GM12878 (cell line): Measurements from ENCODE around the gene ZDHHC7. TPM values are rescaled to one million over a fixed set of nuclear protein-coding genes. Genes with fewer than 3 reads are reported as not detected.

Experiments
- ATAC-seq: fragments of 200-7000 bp; cut with Tn5 transposase; 3 replicates; pipeline ENCODE4 v1.9.1; 2020; ENCODE audit warnings: mild to moderate bottlenecking, moderate library complexity
- BruUV-seq: library from RNA; stranded (reverse); fragments of 400-500 nt; replicated peaks from 2 replicates; lab custom pipeline; 2021; lab: Mats Ljungman, UMichigan
- CTCF ChIA-PET: fragments of 300-600 bp; sonication (Branson Sonifier 250); formaldehyde crosslinking; extraction: SDS; loops from one replicate; lab custom pipeline; 2021; ENCODE audit warnings: inconsistent platforms; lab: Yijun Ruan, JAX
- POLR2A ChIA-PET: fragments of 350-600 bp; formaldehyde crosslinking; extraction: SDS; loops from one replicate; lab custom pipeline; 2021; ENCODE audit warnings: inconsistent platforms; lab: Charles Lee
- RAD21 ChIA-PET: fragments of 300-600 bp; sonication (Branson Sonifier 250); formaldehyde crosslinking; loops from one replicate; lab custom pipeline; 2023; ENCODE audit warnings: antibody characterized with exemption; ENCODE audit not compliant: unreplicated experiment; lab: Charles Lee
- SMC1A ChIA-PET: fragments of 300-600 bp; sonication (Branson Sonifier 250); formaldehyde crosslinking; loops from one replicate; lab custom pipeline; 2023; ENCODE audit not compliant: unreplicated experiment, uncharacterized antibody; lab: Charles Lee
- DNase-seq: peaks from one replicate; pipeline ENCODE4 v3.0.0-alpha.2; 2011; ENCODE audit warnings: low read depth, low spot score
- FAIRE-seq: peaks from 3 replicates; lab custom pipeline; 2011; peaks lifted over from hg19 to GRCh38; lab: Jason Lieb, UNC
- H2AFZ ChIP-seq: 2 replicates; pipeline ENCODE4 v1.6.0; 2011; ENCODE audit warnings: low read depth, low read length, control low read depth; ENCODE audit not compliant: control insufficient read depth
- H3K27ac ChIP-seq: 2 replicates; pipeline ENCODE4 v1.5.1; 2011; ENCODE audit warnings: control low read depth; ENCODE audit not compliant: control insufficient read depth, insufficient read depth
- H3K27me3 ChIP-seq, 2 experiments: replicated peaks in 1 of 2; 2 replicates each; pipeline versions ENCODE4 v1.6.0 to v1.6.1; 2011; ENCODE audit warnings: low read length in 1 of 2; ENCODE audit not compliant: control insufficient read depth in 2 of 2, insufficient read depth in 2 of 2
- H3K36me3 ChIP-seq, 2 experiments: 2 replicates each; pipeline ENCODE4 v1.5.1; 2011; ENCODE audit warnings: low read length in 1 of 2; ENCODE audit not compliant: control insufficient read depth in 2 of 2, insufficient read depth in 2 of 2
- H3K4me1 ChIP-seq: 2 replicates; pipeline ENCODE4 v1.6.1; 2011; ENCODE audit warnings: mild to moderate bottlenecking, low read length, moderate library complexity, mixed read lengths; ENCODE audit not compliant: control insufficient read depth, insufficient read depth
- H3K4me2 ChIP-seq: 2 replicates; pipeline ENCODE4 v1.6.0; 2011; ENCODE audit warnings: control low read depth; ENCODE audit not compliant: control insufficient read depth, insufficient read depth
- H3K4me3 ChIP-seq: fragments of 200-600 bp; sonication (generic); 2 replicates; pipeline ENCODE4 v1.5.1; 2016
- H3K79me2 ChIP-seq: 2 replicates; pipeline ENCODE4 v1.6.0; 2011; ENCODE audit warnings: low read length; ENCODE audit not compliant: control insufficient read depth, insufficient read depth
- H3K9ac ChIP-seq: 2 replicates; pipeline ENCODE4 v1.8.0; 2011; ENCODE audit warnings: low read length, control low read depth, mixed read lengths; ENCODE audit not compliant: control insufficient read depth, insufficient read depth
- H3K9me3 ChIP-seq: replicated peaks from 3 replicates; pipeline ENCODE4 v1.5.1; 2011; ENCODE audit warnings: mild to moderate bottlenecking, low read length; ENCODE audit not compliant: control insufficient read depth, insufficient read depth
- H4K20me1 ChIP-seq: 2 replicates; pipeline ENCODE4 v1.6.0; 2011; ENCODE audit not compliant: control insufficient read depth, insufficient read depth
- ASH2L ChIP-seq: fragments of 300-600, 200-600 bp; sonication (generic); IDR thresholded peaks from 2 replicates; pipeline ENCODE4 v1.6.1; 2017; ENCODE audit warnings: low read depth, mild to moderate bottlenecking, borderline replicate concordance
- ATF3 ChIP-seq: IDR thresholded peaks from 2 replicates; pipeline ENCODE4 v1.6.1; 2011; ENCODE audit warnings: low read depth, mild to moderate bottlenecking, low read length, moderate library complexity, borderline replicate concordance; ENCODE audit errors: extremely low read depth
- CBFB ChIP-seq: IDR thresholded peaks from 2 replicates; pipeline ENCODE4 v1.6.1; 2016; ENCODE audit warnings: antibody characterized with exemption, low read depth
- CREB1 ChIP-seq: IDR thresholded peaks from 2 replicates; pipeline ENCODE4 v1.6.1; 2012; ENCODE audit warnings: low read depth, mild to moderate bottlenecking, inconsistent platforms
- E2F4 ChIP-seq: IDR thresholded peaks from 2 replicates; pipeline ENCODE4 v1.6.1; 2012; ENCODE audit warnings: low read depth, low read length, improper control_type of control experiment
- EED ChIP-seq: sonication (generic); IDR thresholded peaks from 2 replicates; pipeline ENCODE4 v1.6.1; 2016; ENCODE audit warnings: antibody characterized with exemption, low read depth
- FOXM1 ChIP-seq: IDR thresholded peaks from 2 replicates; pipeline ENCODE4 v1.6.1; 2012; ENCODE audit warnings: low read depth, mild to moderate bottlenecking, inconsistent platforms, low read length, moderate library complexity
- HCFC1 ChIP-seq: fragments of 150-350 bp; IDR thresholded peaks from 2 replicates; pipeline ENCODE4 v1.6.1; 2014; ENCODE audit warnings: low read length
- IRF3 ChIP-seq: fragments of 450-650 bp; IDR thresholded peaks from 2 replicates; pipeline ENCODE4 v1.6.1; 2014; ENCODE audit warnings: mild to moderate bottlenecking
- NBN ChIP-seq: fragments of 450-650 bp; IDR thresholded peaks from 2 replicates; pipeline ENCODE4 v1.6.1; 2016
- NR2C2 ChIP-seq: IDR thresholded peaks from 2 replicates; pipeline ENCODE4 v1.6.1; 2011; ENCODE audit warnings: borderline replicate concordance, low read depth; ENCODE audit not compliant: control insufficient read depth, insufficient read length
- PRDM15 ChIP-seq: fragments of 450-650 bp; formaldehyde crosslinking; IDR thresholded peaks from 2 replicates; pipeline ENCODE4 v1.4.0; 2020; ENCODE audit warnings: mild to moderate bottlenecking, moderate library complexity
- STAT3 ChIP-seq: IDR thresholded peaks from 2 replicates; pipeline ENCODE4 v1.6.1; 2011; ENCODE audit warnings: low read depth, low read length, improper control_type of control experiment
- TCF7 ChIP-seq: IDR thresholded peaks from 2 replicates; pipeline ENCODE4 v1.6.1; 2014; ENCODE audit warnings: antibody characterized with exemption, borderline replicate concordance
- WRNIP1 ChIP-seq: IDR thresholded peaks from 2 replicates; pipeline ENCODE4 v1.6.1; 2011; ENCODE audit warnings: low read depth, low read length, improper control_type of control experiment, borderline replicate concordance
- WGBS: methylation state at CpG from one replicate; pipeline ENCODE4 v1.1.6; 2016; ENCODE audit warnings: low lambda C conversion rate; ENCODE audit not compliant: insufficient replicate concordance, insufficient coverage; ENCODE audit errors: missing lambda C conversion rate; 5-methylcytosine and 5-hydroxymethylcytosine counted together
- in situ Hi-C: fragments of 300-500 bp; cut with MboI; formaldehyde crosslinking; loops from 9 replicates; pipeline ENCODE4 v1.14.3; 2018; ENCODE audit warnings: mixed read lengths
- intact Hi-C: fragments of 100-400 bp; cut with micrococcal nuclease; formaldehyde crosslinking; loops from one replicate; pipeline ENCODE4 v1.14.2; 2022; ENCODE audit not compliant: unreplicated experiment
- polyA plus RNA-seq, 11 experiments: library from polyadenylated mRNA; depleted of rRNA in 4 of 11; unstranded in 6 of 11; stranded (reverse) in 5 of 11; fragments of >200 nt; fragmentation: Nextera tagmentation in 4 of 11; fragmentation: Illumina TruSeq in 1 of 11; extraction: Ambion mirVana in 4 of 11; extraction: Trizol in 1 of 11; gene quantifications; 1 replicate in 1 of 11; 2 replicates in 10 of 11; pipeline versions ENCODE4 v1.2.1 to v1.2.3, GENCODE V29; 2011 to 2016; ENCODE audit warnings: inconsistent platforms in 2 of 11, missing spikeins in 2 of 11, low read depth in 1 of 11
- total RNA-seq, 4 experiments: library from RNA; depleted of rRNA in 3 of 4; stranded (reverse); fragments of >200 nt in 3 of 4; fragmentation: Illumina TruSeq in 1 of 4; extraction: Trizol in 1 of 4; gene quantifications; 2 replicates each; pipeline versions ENCODE4 v1.2.1 to v1.2.3, GENCODE V29; 2013 to 2021

ZDHHC7 gene
- total and polyA plus RNA-seq, 10 of the 15 experiments (the other 5 are each of a cell fraction or from before 2014, with no cell fraction given): 0.87 to 26.0 (median 20.0) TPM

GRCh38 chr16:85058909-85059308 is 47.6 kb upstream of the ZDHHC7 start:
- no peak overlapping the region for H3K4me3 ChIP-seq
- H3K4me1 ChIP-seq: peaks cover 48% of the 10 kb centered on the region
- no peaks in the 10 kb centered on the region for H3K36me3 ChIP-seq
- no peak overlapping the region for H3K4me2 ChIP-seq
- ChIA-PET RAD21 (no interaction called here), CTCF (interaction anchor here (3.9 kb wide), 1 partner anchor 27 kb away, joined by 27 read pairs; no protein-coding TSS in a partner anchor), POLR2A (no interaction called here), SMC1A (no interaction called here)
- H3K79me2 ChIP-seq: no peaks in the 10 kb centered on the region; the same call in 1 of the 2 replicates
- no peak overlapping the region for H3K9ac ChIP-seq
- in situ Hi-C loops: no loop called here
- intact Hi-C loops: no loop called here
- no peaks in the 10 kb centered on the region for H3K27me3 ChIP-seq
- H3K9me3 ChIP-seq: no peaks in the 10 kb centered on the region
- H2AFZ ChIP-seq: no peak overlapping the region
- H3K27ac ChIP-seq: no peak overlapping the region
- no TSS peak for BruUV-seq
- DNase-seq: no peak
- no peaks in the 10 kb centered on the region for H4K20me1 ChIP-seq
- 96% methylated on average over 4 of the region's 4 CpGs for WGBS
- FAIRE-seq: no peak
- ATAC-seq: no peak
- TF ChIP-seq NR2C2 (no peak), PRDM15 (no peak), CBFB (no peak), HCFC1 (no peak), ASH2L (no peak), FOXM1 (no peak), TCF7 (no peak), NBN (no peak), EED (no peak), WRNIP1 (no peak), IRF3 (no peak), CREB1 (no peak), STAT3 (no peak), ATF3 (no peak), E2F4 (no peak)
